HG03354 (cell line): ENCODE results near the gene LRFN3.

ENCODE experiments used
- ATAC-seq: cut with Tn5 transposase; IDR thresholded peaks from one replicate; pipeline ENCODE4 v1.9.1; 2021; ENCODE audit warnings: mild to moderate bottlenecking; ENCODE audit not compliant: unreplicated experiment, poor library complexity, severe bottlenecking

The LRFN3 gene

GRCh38 chr19:35993923-35994598, 57.9 kb downstream of the LRFN3 start:
- ATAC-seq, result no peak
